ENCODE results near the gene MEFV.
"Not testable (repeated sequence)": the region's sequence is repeated elsewhere in the genome, so short reads cannot be mapped to it uniquely, and the experiment has no call there.

MEFV gene

DNA sequence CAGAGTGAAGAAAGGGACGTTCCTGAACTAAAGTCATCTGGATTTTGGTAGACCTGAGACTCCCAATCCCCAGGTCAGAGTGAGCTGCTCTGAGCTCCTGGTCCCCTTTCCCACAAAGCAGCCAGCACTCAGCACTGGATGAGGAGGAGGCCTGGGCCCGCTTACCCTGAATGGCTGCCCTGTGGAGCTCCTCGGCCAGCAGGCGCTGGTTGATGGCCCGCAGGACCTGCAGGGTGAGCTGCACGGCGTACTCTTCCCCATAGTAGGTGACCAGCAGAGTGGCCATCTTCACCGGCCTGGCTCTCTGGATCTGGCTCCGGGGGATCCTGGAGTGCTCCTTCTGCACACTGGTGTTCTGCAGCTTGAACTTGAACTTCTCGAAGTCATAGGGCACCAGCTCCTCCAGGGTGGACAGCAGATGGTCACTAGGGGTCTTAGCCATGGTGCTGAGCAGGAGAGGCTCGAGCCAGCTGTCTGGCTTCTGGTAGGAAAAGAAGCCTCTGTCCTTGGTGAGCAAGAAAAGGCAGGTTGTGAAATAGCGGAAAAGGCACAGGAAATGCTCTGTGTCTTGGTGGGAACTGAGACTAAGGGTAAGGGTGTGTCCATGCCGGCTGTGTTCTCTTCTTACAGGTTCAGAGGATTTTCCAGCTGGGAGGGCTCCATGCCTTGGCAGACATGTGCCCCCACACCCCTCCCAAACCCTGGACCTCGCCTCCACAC lies at the start of gene MEFV:
Gene MEFV, minus strand, starts transcription at position 488 of the 720 bp plus-strand sequence. Its CDS starts 46 bp downstream, at position 442.
- no peak for DNase-seq

DNA sequence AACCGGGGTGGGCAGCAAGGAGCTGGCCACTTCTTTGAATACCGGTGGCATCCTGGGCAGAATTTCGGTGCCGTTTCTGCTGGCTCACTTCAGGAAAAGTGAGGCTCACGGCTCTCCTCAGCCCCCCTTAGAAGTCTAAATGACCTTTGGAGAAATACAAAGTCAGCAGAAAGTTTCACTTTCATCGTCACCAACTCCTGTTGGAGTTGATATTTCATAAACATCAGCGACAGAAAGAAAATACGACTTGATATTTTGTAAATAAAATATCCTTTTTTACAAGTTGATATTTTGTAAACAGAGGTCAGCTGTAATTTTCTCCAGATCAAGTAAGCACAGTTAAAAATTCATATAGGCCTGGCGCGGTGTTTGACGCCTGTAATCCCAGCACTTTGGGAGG lies 49.6 kb upstream of the MEFV start:
- DNase-seq = no peak

GRCh38 chr16:3305109-3306068 lies 49.0 kb upstream of the MEFV start, which contains the start of the genes TIGD7 and ZNF75A:
Gene TIGD7 (minus strand): TSS chr16:3305430. CDS start chr16:3300614, 4,816 bp downstream.
Gene ZNF75A (plus strand): TSS chr16:3305497. CDS start chr16:3308429, 2,932 bp downstream.
- DNase-seq = peak; percentile 85 to 89

GRCh38 chr16:3304370-3304769 lies 47.9 kb upstream of the MEFV start:
- no peak for DNase-seq

GRCh38 chr16:3295783-3296182 lies 39.4 kb upstream of the MEFV start:
- DNase-seq = no peak

- no peak for DNase-seq
Measured at GRCh38 chr16:3295209-3295608, 38.8 kb upstream of the MEFV start.

DNA sequence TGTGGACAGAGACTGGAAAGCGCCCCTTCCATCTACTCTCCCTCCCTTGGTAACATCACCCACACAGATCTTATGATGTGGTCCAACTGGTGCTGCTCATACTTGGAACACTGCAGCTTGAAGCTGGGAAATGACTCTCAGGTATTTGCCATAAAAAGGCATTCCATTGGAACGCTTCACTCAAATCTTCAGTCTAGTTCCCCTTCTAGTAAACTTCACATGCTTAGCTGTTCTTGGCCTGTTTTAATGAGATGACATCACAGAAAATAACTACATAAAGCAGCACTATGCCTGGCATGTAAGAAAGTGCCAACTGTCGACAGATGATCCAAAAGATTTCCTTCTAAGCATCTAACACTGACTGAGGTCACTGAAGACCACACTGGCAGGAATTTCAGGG lies 36.2 kb upstream of the MEFV start:
- no peak for DNase-seq

GRCh38 chr16:3289998-3290673 lies 33.7 kb upstream of the MEFV start:
- DNase-seq = no peak

DNA sequence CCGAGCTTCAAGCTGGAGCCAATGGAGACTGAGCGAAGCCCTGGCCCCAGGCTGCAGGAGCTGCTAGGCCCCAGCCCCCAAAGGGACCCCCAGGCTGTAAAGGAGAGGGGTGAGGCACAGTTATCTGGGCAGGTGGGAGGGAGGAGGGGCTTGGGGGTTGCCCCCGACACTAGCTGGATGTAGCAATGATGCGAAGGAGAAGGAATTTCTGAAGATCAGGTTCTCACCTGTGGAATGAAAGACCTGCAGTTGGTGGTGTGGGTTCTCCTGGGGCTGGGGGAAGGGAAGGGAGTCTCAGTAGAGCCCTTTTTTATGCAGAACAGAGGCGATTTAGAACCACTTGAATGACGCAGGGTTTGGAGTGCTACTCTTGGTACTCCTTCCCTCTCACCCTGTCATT lies 28.7 kb upstream of the MEFV start:
- DNase-seq = no peak

DNA sequence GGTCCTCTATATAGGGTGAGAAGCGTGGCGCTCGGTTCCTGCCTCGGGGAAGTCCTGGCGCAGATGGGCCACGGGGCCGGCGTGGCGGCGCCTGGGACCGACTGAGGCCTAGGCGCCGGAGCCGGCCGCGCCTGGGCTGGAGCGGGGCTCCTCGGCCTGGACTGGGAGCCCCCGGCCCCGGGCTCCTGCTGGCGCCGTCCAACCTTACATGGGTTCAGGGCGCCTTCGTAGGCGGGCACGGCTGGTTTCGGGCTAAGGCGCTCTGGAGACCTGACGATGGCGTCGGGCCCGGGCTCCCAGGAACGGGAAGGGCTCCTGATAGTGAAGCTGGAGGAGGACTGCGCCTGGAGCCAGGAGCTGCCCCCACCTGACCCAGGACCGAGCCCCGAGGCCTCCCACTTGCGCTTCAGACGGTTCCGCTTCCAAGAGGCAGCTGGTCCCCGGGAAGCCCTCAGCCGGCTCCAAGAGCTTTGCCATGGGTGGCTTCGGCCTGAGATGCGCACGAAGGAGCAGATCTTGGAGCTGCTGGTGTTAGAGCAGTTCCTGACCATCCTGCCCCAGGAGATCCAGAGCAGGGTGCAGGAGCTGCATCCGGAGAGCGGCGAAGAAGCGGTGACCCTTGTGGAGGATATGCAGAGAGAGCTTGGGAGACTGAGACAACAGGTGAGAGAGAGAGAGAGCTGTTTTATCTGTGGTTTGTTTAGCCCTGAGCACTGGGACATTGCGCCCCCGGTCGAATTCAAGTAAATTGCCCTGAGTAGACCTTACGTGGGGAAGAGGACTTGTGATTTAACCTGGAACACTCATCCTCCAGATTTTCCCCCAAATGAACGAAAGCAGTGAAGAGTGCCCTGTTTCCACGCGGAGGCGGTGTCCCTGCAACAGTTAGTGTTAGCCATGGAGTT lies 27.4 kb upstream of the MEFV start:
- peak in 1 of 2 experiments; percentile 33 for DNase-seq

GRCh38 chr16:3282730-3283542 lies 26.5 kb upstream of the MEFV start, which contains the start of gene ZNF263:
Gene ZNF263 (plus strand): TSS chr16:3283491. CDS start chr16:3283819, 328 bp downstream.
- DNase-seq = peak; percentile 94 to 95

GRCh38 chr16:3282103-3282729 lies 25.8 kb upstream of the MEFV start:
- DNase-seq = no peak

GRCh38 chr16:3281222-3281820 lies 24.9 kb upstream of the MEFV start:
- no peak for DNase-seq

DNA sequence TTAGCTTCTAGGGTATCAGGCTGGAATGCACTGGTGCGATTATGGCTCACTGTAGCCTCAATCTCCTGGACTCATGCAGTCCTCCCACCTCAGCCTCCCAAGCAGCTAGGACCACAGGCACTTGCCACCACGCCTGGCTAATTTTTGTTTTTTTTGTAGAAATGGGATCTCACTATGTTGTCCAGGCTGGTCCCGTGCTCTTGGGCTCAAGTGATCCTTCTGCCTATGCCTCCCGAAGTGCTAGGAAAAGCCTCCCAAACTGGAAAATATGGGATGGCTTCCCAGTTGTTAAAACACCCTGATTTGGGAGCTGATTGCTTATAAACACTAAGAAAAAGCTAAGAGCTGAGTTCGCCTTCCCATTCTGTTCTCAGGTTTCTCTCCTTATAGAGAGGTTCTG lies 20.2 kb upstream of the MEFV start:
- DNase-seq = no peak

- DNase-seq = no peak
Measured at GRCh38 chr16:3274947-3275346, 18.5 kb upstream of the MEFV start.

- no peak for DNase-seq
Measured at GRCh38 chr16:3274490-3274889, 18.1 kb upstream of the MEFV start.

DNA sequence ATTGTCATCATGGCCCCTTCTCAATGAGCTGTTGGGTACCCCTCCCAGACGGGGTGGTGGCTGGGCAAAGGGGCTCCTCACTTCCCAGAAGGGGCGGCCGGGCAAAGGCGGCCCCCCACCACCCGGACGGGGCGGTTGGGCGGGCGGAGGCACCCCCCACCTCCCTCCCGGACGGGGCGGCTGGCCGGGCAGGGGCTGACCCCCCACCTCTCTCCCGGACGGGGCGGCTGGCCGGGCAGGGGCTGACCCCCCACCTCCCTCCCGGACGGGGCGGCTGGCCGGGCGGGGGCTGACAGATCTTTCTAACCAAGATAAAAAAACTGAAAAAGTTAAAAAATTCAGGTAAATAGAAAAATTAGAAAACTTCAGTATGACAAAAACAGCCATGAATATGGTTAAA lies 14.8 kb upstream of the MEFV start:
- DNase-seq = not testable (repeated sequence)

DNA sequence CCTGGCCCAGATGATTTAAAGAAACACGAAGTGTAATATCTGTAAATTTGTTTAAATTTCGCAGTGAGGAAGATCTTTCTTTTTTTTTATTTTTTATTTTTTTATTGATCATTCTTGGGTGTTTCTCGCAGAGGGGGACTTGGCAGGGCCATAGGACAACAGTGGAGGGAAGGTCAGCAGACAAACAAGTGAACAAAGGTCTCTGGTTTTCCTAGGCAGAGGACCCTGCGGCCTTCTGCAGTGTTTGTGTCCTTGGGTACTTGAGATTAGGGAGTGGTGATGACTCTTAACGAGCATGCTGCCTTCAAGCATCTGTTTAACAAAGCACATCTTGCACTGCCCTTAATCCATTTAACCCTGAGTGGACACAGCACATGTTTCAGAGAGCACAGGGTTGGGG lies 14.3 kb upstream of the MEFV start:
- DNase-seq = not testable (repeated sequence)

DNA sequence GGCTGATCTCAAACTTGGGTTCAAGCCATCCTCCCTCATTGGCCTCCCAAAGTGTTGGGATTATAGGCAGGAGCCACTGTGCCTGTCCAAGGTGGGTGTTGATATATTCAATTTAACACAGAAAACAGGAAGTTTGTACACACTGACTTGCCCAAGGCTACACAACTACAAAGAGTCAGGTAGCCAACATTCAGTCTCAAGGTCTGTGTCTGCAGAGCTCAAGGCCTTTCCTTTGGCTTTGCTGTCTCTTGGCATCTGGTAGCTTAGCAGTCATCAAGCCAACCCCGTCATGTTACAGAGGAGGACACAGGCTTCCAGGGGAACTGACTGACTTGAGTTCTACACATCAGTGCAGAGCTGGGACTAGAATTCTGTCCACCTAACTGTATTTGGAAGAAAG lies 11.9 kb upstream of the MEFV start:
- no peak for DNase-seq
